ENCODE results near the gene FAM120B.

Gene FAM120B

GRCh38 chr6:170362121-170362520 lies 55.6 kb downstream of the FAM120B start:
- DNase-seq = no peak

- no peak for DNase-seq
Observed at GRCh38 chr6:170363255-170363654, 56.7 kb downstream of the FAM120B start.

DNA sequence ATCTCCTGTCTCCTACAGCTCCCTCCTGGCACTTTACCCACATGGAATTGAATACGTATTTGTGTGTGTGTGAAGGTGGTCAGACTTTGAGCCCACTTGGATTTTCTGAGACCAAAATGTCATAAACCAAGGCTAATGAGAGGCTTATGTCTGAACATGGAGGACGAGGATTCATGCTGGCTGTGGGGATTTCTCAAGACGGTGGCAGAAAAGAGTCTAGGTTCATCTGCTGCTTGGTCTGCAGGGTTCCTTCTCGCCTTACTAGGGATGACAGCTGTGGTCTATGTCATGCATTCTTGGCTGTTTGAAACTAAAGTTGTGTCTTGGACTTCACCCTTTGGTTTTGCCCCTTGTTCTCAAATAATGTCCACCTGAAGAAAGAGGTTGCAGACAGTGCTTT lies 58.6 kb downstream of the FAM120B start:
- DNase-seq = no peak

DNA sequence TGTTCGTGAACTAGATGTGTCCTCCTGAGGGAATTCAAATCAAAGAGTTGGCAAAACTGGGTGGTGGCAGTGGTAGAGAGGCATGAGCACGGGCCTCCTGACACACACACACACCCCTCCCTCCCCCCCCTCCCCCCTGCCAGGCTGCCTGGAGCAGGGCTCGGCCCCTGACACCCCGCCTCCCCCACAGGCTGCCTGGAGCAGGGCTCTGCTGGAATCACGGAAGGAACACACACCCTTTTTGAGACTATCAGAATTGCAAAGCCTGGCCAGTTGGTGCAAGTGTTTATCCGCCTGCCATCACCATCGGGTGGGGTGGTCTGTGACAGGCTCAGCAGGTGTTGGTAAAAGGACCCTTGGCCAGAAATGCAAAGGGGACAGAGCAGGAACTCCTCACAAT lies 59.0 kb downstream of the FAM120B start:
- DNase-seq = no peak

- no peak for DNase-seq
Observed at GRCh38 chr6:170366248-170366960, 59.8 kb downstream of the FAM120B start.

DNA sequence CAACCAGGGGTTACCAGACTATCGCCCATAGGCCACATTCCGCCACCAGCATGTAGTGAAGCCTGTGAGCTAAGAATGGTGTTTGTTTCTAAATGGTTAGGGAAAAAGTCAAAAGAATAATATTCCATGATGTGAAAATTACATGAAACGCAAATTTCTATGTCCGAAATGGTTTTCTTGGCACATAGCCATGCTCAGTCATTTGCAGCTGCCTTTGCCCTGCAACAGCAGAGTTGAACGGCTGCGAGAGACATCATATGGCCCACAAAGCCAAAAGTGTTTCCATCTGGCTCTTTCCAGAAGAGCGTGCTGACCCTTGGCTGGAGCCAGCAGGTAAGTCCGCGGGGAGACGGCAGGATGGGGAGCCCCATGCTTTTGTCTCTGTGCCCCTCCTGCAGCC lies 60.7 kb downstream of the FAM120B start:
- no peak for DNase-seq

GRCh38 chr6:170368544-170368943 lies 62.0 kb downstream of the FAM120B start:
- DNase-seq = no peak

GRCh38 chr6:170369403-170369802 lies 62.8 kb downstream of the FAM120B start:
- DNase-seq = no peak

DNA sequence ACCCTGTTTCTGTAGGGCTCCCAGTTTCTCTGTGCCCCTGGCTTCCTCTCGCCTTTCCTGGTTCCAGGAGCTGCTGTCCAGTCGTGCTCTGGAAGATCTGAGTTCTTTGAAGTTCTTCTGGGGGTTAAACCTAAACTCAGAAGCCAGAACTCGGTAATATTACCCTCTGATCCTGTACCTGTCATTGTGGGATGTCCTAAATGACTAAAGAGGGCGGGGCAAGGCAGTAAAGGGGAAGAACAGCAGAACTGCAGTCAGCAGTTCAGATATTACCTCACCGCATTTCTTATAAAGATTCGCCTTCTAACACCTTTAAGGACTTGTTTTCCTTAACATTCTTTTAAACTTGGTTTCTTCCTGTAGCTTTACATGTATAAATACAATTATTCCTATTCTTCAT lies 63.9 kb downstream of the FAM120B start:
- DNase-seq = no peak

DNA sequence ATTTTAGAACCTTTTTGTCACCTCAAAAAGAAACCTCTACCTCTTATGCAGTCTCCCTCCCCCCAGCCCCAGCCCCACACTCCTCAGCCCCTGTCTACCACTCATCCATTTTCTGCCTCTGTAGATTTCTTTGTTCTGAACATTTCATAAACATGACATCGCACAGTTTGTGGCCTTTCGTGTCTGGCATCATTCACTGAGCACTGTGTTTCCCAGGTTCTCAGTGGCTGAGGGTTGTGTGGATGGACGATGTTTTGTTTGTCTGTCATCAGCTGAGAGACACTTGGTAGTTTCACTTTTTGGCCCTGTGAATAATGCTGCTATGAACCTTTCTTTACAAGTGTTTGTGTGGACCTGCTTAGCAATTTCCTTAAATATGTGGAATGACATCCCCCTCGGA lies 64.5 kb downstream of the FAM120B start:
- no peak for DNase-seq

GRCh38 chr6:170371588-170371987 lies 65.0 kb downstream of the FAM120B start:
- no peak for DNase-seq

DNA sequence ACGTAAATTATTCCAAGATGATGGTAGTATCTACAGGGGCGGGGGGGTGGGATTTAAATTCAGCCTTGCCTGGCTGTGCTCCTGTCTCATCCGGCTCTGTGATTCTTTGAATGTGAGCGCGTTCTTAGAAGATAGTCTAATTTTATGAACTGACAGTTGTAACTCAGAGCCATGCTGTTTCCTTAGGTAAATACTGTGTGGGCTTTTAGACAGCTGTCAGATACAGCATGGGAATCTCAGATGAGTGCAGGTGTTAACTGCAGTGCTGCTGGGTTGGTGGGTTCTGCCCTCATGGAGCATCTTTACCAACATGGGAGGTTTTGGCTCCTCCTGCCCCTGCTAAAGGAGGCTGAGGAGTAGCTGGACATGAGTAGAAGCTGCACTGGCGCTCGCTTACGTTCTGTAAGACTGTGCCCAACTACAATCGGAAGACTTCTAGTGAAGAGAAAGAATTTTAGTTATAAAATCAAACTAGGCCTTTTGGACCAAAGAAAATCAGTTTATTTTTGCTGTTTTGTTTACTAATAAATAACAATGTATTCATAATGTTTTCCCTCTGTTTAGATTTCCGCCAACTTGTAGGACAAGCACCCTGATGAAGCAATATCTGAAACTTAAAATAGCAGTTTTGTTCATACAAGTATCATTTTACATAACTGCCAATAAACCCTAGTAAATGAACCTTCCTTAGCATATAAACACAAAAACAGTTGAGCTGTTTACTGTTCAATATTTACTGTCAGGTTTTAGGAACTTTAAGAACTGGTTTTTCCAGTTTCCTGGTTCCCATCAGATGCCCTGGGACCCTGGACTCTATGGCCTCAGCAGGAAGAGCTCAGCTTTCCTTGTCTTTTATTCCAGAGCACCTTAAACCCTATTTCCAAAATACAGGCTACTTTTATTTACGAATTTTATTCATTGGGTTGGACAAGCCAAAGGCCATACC lies 66.1 kb downstream of the FAM120B start:
- no peak for DNase-seq

GRCh38 chr6:170374571-170375444 lies 68.2 kb downstream of the FAM120B start:
- DNase-seq = no peak

DNA sequence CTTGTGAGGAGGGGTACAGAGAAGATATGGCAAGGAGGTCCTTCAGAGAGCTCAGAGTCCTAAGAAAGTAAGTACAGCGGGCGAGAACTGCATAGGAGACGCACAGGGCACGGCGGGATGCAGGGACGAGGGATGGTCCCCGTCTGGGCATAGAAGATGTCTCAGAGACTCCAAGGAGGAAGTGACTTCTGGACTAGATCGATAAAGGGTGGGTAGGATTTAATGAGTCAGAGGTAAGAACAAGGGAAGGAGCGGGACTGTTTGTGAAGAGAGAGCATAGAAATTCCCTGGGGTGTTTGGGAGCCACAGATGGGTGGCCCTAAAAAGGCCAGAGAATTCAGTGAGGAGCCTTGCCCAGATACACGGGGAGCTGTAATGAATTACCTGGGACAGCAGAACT lies 69.1 kb downstream of the FAM120B start:
- DNase-seq = no peak

DNA sequence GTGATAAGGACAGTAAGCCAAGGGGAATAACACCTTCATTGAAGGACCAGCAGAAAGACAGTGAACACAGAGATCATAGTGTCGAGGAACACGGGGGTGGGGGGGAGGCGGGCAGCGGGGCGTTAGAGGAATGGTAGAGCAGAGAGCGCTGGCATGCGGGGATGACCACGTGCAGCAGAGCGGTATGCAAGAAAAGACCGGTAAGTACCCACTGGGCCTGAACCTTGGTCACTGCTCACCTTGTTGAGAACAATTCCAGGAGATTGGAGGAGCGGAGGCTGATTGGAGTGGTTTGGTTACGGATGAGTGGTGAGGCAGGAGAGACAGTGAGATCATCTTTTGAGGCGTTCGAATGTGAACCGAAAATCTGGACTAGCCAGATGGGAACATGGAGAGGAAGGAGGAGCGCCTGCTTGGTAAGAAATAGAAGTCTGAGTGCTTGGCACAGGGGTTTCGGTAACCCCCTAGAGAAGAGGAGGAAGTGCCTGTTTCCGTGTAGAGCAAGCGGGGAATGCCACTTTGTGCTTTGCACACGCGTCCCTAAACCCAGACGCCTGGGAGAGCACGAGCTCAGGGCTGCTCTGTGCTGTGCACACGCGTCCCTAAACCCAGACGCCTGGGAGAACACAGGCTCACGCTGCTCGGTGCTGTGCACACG lies 70.0 kb downstream of the FAM120B start:
- no peak for DNase-seq

DNA sequence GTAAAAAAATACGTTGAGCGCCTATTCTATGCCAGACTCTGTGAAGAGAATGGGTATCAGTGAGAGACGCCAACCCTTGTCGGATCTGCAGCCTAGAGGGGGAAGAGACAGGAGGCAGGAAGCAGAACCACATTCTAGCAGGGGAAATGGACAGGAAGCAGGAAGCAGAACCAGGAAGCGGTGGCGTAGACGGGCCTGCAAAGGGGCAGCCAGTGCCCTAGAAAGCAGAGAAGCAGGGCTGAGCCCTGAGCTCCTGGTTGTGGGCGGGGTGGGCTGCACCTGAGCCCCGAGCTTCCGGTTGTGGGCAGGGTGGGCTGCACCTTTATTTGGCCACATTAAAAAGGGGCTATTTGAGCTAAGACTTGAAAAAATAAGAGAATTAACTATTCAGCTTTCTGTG lies 71.9 kb downstream of the FAM120B start:
- DNase-seq = no peak

DNA sequence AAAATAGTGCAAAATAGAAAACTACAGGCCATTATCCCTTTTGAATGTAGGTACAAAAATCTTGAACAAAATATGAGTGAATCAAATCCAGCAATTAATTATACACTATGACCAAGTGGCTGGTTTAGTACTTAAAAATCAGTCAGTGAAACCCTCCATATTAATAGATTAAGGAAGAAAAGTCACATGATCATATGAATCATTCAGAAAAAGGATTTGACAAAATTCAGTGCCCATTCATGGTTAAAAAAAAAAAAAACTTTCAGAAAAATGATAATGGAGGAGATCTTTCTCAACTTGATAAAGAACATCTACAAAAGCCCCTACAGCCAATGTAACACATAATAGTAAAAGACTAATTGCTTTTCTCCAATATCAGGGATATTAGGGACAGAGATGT lies 75.0 kb downstream of the FAM120B start:
- no peak for DNase-seq

DNA sequence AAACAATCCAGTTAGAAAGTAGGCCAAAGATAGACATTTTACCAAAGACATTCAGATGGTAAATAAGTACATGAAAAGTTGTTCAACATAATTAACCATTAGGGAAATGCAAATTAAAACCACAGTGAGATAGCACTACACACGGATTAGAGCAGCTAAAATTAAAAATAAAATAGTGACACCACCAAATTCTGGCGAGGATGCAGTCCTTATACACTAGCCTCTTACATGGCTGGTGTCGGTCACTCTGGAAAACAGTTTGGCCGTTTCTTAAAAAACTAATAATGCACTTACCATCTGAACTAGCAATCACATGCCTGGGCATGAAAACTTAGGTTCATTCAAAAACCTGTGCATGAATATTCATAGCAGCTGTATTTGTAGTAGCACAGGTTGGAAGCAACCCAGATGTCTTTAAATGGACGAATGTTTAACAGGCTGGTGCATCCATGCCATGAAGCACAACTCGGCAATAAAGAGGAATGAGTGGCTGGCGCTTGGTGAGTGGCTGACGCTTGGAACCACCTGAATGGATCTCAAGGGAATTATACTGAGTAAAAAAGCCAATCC lies 77.0 kb downstream of the FAM120B start:
- DNase-seq = no peak

GRCh38 chr6:170385506-170385905 lies 78.9 kb downstream of the FAM120B start:
- DNase-seq = no peak

DNA sequence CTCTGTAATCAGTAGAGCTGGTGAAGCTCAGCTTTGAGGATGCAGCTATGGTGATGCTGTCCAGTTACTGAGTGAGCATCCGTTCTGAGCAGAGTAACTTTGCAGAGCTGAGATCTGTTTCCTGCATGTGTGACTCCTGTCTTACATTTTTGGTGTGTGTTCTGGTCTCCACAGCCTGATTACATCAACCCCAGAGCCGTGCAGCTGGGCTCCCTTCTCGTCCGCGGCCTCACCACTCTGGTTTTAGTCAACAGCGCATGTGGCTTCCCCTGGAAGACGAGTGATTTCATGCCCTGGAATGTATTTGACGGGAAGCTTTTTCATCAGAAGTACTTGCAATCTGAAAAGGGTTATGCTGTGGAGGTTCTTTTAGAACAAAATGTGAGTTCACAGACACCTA lies 81.6 kb downstream of the FAM120B start:
- no peak for DNase-seq

- no peak for DNase-seq
Observed at GRCh38 chr6:170393033-170393432, 86.5 kb downstream of the FAM120B start.

GRCh38 chr6:170393807-170394399 lies 87.3 kb downstream of the FAM120B start:
- DNase-seq = no peak

Data from activated T-cell treated with anti-CD3 and anti-CD28 coated beads for 4 hours (primary cell).